ENCODE data around the gene PLA2G3.

The PLA2G3 gene

GRCh38 chr22:31121403-31121802 is 18.9 kb downstream of the PLA2G3 start:
- TF ChIP-seq CTCF (IDR thresholded peaks at IDR 0.05): no peak

DNA sequence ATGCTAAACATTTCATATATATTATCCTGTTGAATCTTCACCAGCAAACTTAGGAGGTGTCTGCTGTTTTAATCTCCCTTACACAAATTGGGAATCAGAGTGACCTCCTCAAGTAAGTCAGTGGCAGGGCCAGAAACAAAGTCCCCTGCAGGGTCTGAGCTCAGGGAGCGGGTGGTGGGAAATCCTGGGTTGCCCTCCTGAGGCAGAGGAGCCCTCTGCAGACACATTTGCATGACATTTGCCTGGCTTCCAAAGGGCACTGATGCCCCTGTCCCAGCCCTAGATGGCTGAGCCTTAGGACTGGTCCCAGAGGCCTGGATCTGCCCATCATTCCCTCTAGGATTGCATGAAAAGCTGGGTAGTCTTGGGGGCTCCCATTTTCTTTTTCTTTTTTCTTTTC is 19.7 kb downstream of the PLA2G3 start:
- no peak for TF ChIP-seq CTCF (IDR thresholded peaks at IDR 0.05)

- TF ChIP-seq CTCF (IDR thresholded peaks at IDR 0.05): no peak
These were observed 20.1 kb downstream of the PLA2G3 start for GRCh38 chr22:31120230-31120629.

GRCh38 chr22:31119026-31119717 is 21.1 kb downstream of the PLA2G3 start:
- no peak for TF ChIP-seq CTCF (IDR thresholded peaks at IDR 0.05)

GRCh38 chr22:31118046-31118820 is 22.1 kb downstream of the PLA2G3 start:
- no peak for TF ChIP-seq CTCF (IDR thresholded peaks at IDR 0.05)

GRCh38 chr22:31107894-31108218 is 32.5 kb downstream of the PLA2G3 start:
- no peak for TF ChIP-seq CTCF (IDR thresholded peaks at IDR 0.05)

DNA sequence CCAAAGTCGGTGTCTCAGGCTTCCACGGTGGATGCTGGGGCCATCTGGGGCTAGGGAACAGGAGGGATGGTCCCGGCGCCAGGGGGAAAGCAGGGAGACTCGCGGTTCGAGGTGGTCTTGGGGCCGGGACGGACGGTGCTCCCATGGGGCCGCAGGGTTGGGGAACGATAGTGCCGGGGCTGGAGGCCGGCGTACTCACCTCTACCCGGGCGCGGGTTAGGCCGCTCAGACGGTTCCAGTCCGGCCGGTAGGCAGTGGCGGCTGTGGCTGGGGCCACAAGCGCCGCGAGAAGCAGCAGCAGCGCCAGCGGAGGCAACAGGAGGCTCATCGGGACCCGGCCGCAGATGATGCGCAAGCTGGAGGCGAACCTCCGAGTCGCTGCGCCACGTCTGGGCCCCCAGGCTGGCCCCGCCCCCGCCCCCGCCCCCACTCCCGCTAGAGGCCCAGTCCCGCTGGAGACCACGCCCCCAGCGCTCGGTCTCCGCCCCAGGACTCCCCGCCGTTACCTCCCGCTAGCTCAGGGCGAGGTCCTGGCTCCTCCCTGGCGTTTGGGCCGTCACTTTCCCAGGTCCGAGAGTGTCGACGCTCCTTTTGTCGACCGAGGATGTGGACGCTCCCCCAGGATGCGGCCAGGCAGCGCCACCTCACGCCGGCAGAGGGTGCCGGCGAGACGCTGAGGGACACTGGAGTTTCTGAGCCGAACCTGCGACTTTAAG is 33.0 kb downstream of the PLA2G3 start, which contains the start of gene SELENOM:
TSS of gene SELENOM (minus strand) at position 391 of the 716 bp plus-strand sequence. CDS start at position 328, 63 bp downstream.
- peak; percentile 98 for TF ChIP-seq CTCF (IDR thresholded peaks at IDR 0.05)

Data from LNCAP (cell line).